OCI-LY1 (cell line): ENCODE measurements around the gene MEGF6.

Experiments used
- EZH2 ChIP-seq: fragments of 200-600 bp; sonication (generic), shearing (Covaris generic); IDR thresholded peaks from 2 replicates; pipeline ENCODE4 v1.8.0; 2017; ENCODE audit warnings: borderline replicate concordance, mixed run types, mild to moderate bottlenecking, antibody characterized with exemption, low read length, moderate library complexity, mixed read lengths
- TF ChIP-seq, protein P1 (sequence below): fragments of 200-600 bp; sonication (generic), shearing (Covaris generic); IDR thresholded peaks from 2 replicates; pipeline ENCODE4 v1.5.1; 2017; ENCODE audit warnings: mild to moderate bottlenecking, antibody characterized with exemption, low read length, moderate library complexity, mixed read lengths

GRCh38 chr1:3472088-3472850, 139.0 kb downstream of the MEGF6 start:
- TF ChIP-seq, protein P1, sequence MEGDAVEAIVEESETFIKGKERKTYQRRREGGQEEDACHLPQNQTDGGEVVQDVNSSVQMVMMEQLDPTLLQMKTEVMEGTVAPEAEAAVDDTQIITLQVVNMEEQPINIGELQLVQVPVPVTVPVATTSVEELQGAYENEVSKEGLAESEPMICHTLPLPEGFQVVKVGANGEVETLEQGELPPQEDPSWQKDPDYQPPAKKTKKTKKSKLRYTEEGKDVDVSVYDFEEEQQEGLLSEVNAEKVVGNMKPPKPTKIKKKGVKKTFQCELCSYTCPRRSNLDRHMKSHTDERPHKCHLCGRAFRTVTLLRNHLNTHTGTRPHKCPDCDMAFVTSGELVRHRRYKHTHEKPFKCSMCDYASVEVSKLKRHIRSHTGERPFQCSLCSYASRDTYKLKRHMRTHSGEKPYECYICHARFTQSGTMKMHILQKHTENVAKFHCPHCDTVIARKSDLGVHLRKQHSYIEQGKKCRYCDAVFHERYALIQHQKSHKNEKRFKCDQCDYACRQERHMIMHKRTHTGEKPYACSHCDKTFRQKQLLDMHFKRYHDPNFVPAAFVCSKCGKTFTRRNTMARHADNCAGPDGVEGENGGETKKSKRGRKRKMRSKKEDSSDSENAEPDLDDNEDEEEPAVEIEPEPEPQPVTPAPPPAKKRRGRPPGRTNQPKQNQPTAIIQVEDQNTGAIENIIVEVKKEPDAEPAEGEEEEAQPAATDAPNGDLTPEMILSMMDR = no peak
- no peak for TF ChIP-seq EZH2
